Measurements from ENCODE around the gene KRT14.
"Not testable (repeated sequence)": the region's sequence is repeated elsewhere in the genome, so short reads cannot be mapped to it uniquely, and the experiment has no call there.

- TF ChIP-seq, protein P1, sequence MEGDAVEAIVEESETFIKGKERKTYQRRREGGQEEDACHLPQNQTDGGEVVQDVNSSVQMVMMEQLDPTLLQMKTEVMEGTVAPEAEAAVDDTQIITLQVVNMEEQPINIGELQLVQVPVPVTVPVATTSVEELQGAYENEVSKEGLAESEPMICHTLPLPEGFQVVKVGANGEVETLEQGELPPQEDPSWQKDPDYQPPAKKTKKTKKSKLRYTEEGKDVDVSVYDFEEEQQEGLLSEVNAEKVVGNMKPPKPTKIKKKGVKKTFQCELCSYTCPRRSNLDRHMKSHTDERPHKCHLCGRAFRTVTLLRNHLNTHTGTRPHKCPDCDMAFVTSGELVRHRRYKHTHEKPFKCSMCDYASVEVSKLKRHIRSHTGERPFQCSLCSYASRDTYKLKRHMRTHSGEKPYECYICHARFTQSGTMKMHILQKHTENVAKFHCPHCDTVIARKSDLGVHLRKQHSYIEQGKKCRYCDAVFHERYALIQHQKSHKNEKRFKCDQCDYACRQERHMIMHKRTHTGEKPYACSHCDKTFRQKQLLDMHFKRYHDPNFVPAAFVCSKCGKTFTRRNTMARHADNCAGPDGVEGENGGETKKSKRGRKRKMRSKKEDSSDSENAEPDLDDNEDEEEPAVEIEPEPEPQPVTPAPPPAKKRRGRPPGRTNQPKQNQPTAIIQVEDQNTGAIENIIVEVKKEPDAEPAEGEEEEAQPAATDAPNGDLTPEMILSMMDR (IDR thresholded peaks at IDR 0.05) = not testable (repeated sequence)
- TF ChIP-seq POLR2A (IDR thresholded peaks at IDR 0.05) = not testable (repeated sequence)
Observed at GRCh38 chr17:41584331-41584927, 2.3 kb downstream of the KRT14 start.
